Measurements from ENCODE around the gene HUNK.

HUNK gene

DNA sequence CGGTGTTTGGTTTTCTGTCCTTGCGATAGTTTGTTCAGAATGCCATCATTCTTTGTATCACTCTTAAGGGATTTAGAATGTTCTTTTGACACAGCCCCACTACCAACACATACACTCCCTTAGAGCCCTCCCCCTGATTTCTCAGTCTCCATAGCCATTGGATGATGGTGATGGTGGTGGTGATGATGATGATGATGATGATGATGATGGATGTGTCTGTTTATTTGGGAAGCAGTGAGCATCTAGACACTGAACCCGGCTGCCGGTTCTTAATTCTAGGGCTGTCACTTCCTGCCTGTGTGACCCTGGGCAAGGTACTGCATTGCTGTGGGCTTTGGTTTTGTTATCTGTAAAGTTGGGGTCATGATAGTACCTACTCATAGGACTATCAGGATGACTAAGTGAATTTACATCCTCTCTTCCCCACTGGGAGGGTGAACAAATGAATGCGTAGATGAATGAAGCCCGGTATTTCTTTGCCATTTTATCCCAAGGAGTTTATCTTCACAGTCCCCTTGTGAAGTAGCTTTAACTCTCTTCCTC lies 100.7 kb downstream of the HUNK start:
- no peak overlapping the region for H3K4me3 ChIP-seq (ENCODE audit: low read depth, low read length)
- TF ChIP-seq, protein P1, sequence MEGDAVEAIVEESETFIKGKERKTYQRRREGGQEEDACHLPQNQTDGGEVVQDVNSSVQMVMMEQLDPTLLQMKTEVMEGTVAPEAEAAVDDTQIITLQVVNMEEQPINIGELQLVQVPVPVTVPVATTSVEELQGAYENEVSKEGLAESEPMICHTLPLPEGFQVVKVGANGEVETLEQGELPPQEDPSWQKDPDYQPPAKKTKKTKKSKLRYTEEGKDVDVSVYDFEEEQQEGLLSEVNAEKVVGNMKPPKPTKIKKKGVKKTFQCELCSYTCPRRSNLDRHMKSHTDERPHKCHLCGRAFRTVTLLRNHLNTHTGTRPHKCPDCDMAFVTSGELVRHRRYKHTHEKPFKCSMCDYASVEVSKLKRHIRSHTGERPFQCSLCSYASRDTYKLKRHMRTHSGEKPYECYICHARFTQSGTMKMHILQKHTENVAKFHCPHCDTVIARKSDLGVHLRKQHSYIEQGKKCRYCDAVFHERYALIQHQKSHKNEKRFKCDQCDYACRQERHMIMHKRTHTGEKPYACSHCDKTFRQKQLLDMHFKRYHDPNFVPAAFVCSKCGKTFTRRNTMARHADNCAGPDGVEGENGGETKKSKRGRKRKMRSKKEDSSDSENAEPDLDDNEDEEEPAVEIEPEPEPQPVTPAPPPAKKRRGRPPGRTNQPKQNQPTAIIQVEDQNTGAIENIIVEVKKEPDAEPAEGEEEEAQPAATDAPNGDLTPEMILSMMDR (IDR thresholded peaks at IDR 0.05; ENCODE audit: low read depth, low read length): no peak

DNA sequence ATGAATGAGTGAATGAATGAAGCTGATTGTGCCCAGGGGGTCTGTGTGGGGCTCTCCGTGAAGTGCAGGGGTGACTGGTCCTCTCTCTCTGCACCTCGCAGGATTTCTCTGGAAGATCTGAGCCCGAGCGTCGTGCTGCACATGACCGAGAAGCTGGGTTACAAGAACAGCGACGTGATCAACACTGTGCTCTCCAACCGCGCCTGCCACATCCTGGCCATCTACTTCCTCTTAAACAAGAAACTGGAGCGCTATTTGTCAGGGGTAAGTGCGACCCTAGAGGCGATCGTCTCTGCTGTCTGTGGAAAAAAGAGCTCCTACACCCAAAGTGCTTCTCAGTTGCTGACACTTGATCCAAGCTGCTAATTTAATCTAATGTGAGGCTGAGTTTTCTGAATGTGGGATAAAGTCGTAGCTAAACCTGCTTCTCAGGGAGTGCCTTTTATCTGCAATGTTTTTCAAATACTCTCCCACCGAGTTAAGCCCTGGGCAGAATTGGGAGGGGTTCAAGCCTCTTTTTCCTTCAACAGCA lies 101.7 kb downstream of the HUNK start:
- TF ChIP-seq, protein P1 (IDR thresholded peaks at IDR 0.05; ENCODE audit: low read depth, low read length): no peak
- no peak overlapping the region for H3K4me3 ChIP-seq (ENCODE audit: low read depth, low read length)

DNA sequence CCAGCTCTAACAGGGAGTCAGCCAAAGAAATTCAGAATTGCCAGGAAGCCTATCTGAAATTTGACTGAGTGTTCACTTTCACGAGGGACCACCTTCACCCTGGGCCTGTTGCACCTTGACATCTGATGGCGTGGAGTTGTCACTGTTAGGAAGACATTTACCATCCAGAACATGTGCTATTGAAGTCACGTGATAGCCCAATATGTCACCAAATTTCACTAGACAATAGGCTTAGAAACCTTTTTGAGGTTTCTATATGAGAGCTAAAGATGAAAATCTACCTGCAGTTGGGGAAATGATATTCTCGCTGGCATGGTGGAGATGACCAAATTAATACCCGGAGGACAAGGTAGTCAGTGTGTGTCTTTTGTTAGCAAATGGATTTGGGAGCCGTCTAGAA lies 102.7 kb downstream of the HUNK start:
- TF ChIP-seq, protein P1 (IDR thresholded peaks at IDR 0.05; ENCODE audit: low read depth, low read length): no peak
- H3K4me3 ChIP-seq (ENCODE audit: low read depth, low read length): no peak overlapping the region

DNA sequence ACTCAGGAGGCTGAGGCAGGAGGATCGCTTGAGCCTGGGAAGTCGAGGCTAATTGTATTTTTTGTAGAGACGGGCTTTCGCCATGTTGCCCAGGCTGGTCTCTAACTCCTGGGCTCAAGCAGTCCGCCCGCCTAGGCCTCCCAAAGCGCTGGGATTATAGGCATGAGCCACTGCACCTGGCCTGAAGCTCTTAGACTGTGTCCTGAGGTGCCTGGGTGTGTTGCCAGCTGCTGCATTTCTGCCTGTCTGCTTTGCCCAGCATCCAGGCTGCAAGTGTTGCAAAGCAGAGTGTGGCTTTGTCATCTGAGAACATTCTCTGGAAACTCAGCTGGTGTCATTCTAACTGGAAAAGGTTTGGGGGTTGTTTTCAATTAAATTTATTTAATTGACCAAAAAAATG lies 105.0 kb downstream of the HUNK start:
- TF ChIP-seq, protein P1 (IDR thresholded peaks at IDR 0.05; ENCODE audit: low read depth, low read length): no peak
- H3K4me3 ChIP-seq (ENCODE audit: low read depth, low read length): no peak overlapping the region

DNA sequence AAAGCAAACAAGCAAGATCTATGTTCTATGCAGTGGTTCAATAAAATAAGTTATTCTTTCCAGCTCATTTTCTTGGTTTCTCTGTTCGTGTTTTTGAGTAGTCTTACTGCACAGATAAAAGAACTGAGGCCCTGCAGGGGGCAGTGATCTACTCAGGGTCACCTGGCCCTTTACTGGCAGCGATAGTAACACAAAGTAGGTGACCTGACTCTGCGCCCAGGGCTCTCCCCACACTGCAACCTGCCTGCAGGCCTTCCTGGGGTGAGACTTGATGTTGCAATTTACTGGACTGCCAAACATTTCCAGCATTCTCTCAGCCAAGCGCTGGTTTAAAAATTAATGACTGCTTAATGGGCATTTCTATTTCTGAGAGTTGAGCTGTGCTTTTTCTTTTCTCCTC lies 110.3 kb downstream of the HUNK start:
- H3K4me3 ChIP-seq (ENCODE audit: low read depth, low read length): no peak overlapping the region
- TF ChIP-seq, protein P1 (IDR thresholded peaks at IDR 0.05; ENCODE audit: low read depth, low read length): no peak

DNA sequence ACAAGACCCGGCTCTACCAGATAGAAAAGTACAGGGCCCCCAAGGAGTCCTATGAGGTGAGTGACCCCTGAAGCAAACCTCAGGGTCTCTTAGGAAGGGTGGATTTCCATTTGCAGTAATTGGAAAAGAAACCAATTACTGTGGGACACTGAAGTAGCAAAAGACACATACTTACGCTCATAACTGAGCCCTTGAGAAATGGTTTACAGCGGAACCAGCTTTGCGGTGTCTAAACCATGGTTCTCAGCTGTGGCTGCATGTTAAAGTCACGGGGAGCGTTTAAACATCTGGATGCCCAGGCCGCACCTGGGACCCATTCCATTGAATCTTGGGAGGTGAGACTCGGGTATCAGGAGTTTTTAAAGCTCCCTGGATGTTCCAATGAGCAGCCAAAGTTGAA lies 110.7 kb downstream of the HUNK start:
- no peak overlapping the region for H3K4me3 ChIP-seq (ENCODE audit: low read depth, low read length)
- TF ChIP-seq, protein P1 (IDR thresholded peaks at IDR 0.05; ENCODE audit: low read depth, low read length): no peak

DNA sequence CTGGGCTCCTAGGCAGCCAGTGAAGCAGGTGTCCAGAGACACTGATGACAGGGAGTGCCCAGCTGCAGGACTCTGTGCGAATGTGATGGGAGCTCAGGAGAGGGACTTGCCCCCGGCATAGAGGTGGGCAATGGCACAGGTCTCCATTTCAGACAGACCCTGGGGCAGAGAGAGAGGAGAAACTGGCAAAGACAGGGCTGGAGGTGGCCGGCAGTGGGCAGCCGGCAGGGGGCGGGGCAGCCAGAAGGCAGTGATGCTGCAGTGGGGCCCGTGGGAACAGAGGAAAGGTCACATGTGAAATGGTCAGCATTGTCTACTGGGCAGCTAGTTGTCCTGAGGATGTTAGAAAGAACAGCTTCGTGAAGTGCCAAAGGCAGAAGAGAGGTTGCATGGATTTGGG lies 112.6 kb downstream of the HUNK start:
- H3K4me3 ChIP-seq (ENCODE audit: low read depth, low read length): no peak overlapping the region
- TF ChIP-seq, protein P1 (IDR thresholded peaks at IDR 0.05; ENCODE audit: low read depth, low read length): no peak
